ENCODE results near the gene EPS8L3. TPM values are rescaled to one million over a fixed set of nuclear protein-coding genes. Genes with fewer than 3 reads are reported as not detected.
A peak's percentile ranks its signal among the peaks of the same experiment; 100 is the strongest.
"Not testable (repeated sequence)": the region's sequence is repeated elsewhere in the genome, so short reads cannot be mapped to it uniquely, and the experiment has no call there.

The EPS8L3 gene
- total RNA-seq, 1 experiment from 2014 or later, result 0.17 TPM

DNA sequence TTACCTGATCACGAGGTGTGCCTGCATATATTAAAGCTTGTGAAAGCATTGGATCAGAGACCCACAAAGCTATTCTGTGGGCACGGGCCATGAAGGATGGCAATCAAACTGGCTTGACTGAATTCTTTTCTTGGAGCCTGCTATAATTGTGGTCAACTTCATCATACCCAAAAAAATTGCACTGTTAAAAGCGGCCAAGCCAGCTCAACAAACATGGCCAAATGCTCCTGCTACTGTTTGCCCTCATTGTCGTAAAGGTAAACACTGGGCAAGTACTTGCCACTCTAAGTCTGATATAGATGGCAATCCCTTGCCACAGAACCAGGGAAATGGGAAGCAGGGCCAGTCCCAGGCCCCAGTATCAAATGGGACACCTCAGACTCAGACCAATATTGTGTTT is 58.3 kb downstream of the EPS8L3 start (continued):
- TF ChIP-seq, protein P1, sequence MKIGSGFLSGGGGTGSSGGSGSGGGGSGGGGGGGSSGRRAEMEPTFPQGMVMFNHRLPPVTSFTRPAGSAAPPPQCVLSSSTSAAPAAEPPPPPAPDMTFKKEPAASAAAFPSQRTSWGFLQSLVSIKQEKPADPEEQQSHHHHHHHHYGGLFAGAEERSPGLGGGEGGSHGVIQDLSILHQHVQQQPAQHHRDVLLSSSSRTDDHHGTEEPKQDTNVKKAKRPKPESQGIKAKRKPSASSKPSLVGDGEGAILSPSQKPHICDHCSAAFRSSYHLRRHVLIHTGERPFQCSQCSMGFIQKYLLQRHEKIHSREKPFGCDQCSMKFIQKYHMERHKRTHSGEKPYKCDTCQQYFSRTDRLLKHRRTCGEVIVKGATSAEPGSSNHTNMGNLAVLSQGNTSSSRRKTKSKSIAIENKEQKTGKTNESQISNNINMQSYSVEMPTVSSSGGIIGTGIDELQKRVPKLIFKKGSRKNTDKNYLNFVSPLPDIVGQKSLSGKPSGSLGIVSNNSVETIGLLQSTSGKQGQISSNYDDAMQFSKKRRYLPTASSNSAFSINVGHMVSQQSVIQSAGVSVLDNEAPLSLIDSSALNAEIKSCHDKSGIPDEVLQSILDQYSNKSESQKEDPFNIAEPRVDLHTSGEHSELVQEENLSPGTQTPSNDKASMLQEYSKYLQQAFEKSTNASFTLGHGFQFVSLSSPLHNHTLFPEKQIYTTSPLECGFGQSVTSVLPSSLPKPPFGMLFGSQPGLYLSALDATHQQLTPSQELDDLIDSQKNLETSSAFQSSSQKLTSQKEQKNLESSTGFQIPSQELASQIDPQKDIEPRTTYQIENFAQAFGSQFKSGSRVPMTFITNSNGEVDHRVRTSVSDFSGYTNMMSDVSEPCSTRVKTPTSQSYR (CRISPR knock-in tag; IDR thresholded peaks at IDR 0.05), result no peak
- TF ChIP-seq, protein P2, sequence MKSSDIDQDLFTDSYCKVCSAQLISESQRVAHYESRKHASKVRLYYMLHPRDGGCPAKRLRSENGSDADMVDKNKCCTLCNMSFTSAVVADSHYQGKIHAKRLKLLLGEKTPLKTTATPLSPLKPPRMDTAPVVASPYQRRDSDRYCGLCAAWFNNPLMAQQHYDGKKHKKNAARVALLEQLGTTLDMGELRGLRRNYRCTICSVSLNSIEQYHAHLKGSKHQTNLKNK (CRISPR knock-in tag; IDR thresholded peaks at IDR 0.05), result no peak
- no peak for TF ChIP-seq ZNF263 (CRISPR knock-in tag; IDR thresholded peaks at IDR 0.05; ENCODE audit: low read depth)

DNA sequence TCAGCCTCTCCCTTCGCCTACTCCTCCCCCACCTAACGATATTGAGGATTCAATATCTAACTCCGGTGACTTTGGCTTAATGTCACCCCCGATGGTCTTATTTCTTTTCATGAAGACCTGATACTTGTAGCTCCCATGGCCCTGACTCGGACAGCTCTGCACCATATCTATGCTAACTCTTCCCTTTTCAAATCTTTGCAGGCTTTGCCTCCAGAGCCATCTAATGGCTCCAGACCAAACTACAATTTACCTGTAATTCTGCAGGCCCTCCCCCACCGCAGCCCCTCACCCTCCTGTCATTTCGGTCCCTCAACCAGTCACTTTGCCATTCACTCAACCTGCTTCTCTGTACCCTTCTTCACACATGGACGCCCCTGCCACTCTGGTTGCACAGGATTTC is 59.5 kb downstream of the EPS8L3 start:
- CTCF ChIA-PET, result interaction anchor here (0.7 to 2.2 kb wide), 9 partner anchors 36 to 280 kb away, joined by 3 to 31 read pairs (median 4); partner anchors contain the start of gene AHCYL1
- peak; percentile 43 for ATAC-seq
- no peak overlapping the region for H3K4me3 Mint-ChIP-seq
- TF ChIP-seq, protein P3, sequence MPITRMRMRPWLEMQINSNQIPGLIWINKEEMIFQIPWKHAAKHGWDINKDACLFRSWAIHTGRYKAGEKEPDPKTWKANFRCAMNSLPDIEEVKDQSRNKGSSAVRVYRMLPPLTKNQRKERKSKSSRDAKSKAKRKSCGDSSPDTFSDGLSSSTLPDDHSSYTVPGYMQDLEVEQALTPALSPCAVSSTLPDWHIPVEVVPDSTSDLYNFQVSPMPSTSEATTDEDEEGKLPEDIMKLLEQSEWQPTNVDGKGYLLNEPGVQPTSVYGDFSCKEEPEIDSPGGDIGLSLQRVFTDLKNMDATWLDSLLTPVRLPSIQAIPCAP (CRISPR knock-in tag; IDR thresholded peaks at IDR 0.05), result no peak
- TF ChIP-seq ZNF416 (CRISPR knock-in tag; IDR thresholded peaks at IDR 0.05), result no peak
- no peak for TF ChIP-seq NFATC4 (CRISPR knock-in tag; IDR thresholded peaks at IDR 0.05)
- TF ChIP-seq NR2C2 (CRISPR knock-in tag; IDR thresholded peaks at IDR 0.05), result no peak
- TF ChIP-seq, protein P4, sequence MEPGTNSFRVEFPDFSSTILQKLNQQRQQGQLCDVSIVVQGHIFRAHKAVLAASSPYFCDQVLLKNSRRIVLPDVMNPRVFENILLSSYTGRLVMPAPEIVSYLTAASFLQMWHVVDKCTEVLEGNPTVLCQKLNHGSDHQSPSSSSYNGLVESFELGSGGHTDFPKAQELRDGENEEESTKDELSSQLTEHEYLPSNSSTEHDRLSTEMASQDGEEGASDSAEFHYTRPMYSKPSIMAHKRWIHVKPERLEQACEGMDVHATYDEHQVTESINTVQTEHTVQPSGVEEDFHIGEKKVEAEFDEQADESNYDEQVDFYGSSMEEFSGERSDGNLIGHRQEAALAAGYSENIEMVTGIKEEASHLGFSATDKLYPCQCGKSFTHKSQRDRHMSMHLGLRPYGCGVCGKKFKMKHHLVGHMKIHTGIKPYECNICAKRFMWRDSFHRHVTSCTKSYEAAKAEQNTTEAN (CRISPR knock-in tag; IDR thresholded peaks at IDR 0.05), result no peak
- no peak for TF ChIP-seq ETV6 (CRISPR knock-in tag; IDR thresholded peaks at IDR 0.05)
- TF ChIP-seq, protein P5, sequence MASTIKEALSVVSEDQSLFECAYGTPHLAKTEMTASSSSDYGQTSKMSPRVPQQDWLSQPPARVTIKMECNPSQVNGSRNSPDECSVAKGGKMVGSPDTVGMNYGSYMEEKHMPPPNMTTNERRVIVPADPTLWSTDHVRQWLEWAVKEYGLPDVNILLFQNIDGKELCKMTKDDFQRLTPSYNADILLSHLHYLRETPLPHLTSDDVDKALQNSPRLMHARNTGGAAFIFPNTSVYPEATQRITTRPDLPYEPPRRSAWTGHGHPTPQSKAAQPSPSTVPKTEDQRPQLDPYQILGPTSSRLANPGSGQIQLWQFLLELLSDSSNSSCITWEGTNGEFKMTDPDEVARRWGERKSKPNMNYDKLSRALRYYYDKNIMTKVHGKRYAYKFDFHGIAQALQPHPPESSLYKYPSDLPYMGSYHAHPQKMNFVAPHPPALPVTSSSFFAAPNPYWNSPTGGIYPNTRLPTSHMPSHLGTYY (CRISPR knock-in tag; IDR thresholded peaks at IDR 0.05), result no peak
- TF ChIP-seq TEAD4 (CRISPR knock-in tag; IDR thresholded peaks at IDR 0.05), result no peak
- no peak for TF ChIP-seq ZNF138 (CRISPR knock-in tag; conservative IDR thresholded peaks at IDR 0.05)
- no peak for TF ChIP-seq CREM (CRISPR knock-in tag; IDR thresholded peaks at IDR 0.05)
- TF ChIP-seq, protein P6, sequence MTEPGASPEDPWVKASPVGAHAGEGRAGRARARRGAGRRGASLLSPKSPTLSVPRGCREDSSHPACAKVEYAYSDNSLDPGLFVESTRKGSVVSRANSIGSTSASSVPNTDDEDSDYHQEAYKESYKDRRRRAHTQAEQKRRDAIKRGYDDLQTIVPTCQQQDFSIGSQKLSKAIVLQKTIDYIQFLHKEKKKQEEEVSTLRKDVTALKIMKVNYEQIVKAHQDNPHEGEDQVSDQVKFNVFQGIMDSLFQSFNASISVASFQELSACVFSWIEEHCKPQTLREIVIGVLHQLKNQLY (CRISPR knock-in tag; IDR thresholded peaks at IDR 0.05), result no peak
- TF ChIP-seq NFYB (CRISPR knock-in tag; conservative IDR thresholded peaks at IDR 0.05; ENCODE audit: low read depth), result no peak
- no peak for TF ChIP-seq ZNF219 (CRISPR knock-in tag; IDR thresholded peaks at IDR 0.05; ENCODE audit: borderline replicate concordance)
- no peak for TF ChIP-seq HMGA2 (CRISPR knock-in tag; IDR thresholded peaks at IDR 0.05)
- no peak for TF ChIP-seq FOXJ3 (CRISPR knock-in tag; IDR thresholded peaks at IDR 0.05; ENCODE audit: borderline replicate concordance)
- TF ChIP-seq NR1H2 (CRISPR knock-in tag; IDR thresholded peaks at IDR 0.05), result no peak
- TF ChIP-seq ZNF263 (CRISPR knock-in tag; IDR thresholded peaks at IDR 0.05; ENCODE audit: low read depth), result no peak
- TF ChIP-seq, protein P7, sequence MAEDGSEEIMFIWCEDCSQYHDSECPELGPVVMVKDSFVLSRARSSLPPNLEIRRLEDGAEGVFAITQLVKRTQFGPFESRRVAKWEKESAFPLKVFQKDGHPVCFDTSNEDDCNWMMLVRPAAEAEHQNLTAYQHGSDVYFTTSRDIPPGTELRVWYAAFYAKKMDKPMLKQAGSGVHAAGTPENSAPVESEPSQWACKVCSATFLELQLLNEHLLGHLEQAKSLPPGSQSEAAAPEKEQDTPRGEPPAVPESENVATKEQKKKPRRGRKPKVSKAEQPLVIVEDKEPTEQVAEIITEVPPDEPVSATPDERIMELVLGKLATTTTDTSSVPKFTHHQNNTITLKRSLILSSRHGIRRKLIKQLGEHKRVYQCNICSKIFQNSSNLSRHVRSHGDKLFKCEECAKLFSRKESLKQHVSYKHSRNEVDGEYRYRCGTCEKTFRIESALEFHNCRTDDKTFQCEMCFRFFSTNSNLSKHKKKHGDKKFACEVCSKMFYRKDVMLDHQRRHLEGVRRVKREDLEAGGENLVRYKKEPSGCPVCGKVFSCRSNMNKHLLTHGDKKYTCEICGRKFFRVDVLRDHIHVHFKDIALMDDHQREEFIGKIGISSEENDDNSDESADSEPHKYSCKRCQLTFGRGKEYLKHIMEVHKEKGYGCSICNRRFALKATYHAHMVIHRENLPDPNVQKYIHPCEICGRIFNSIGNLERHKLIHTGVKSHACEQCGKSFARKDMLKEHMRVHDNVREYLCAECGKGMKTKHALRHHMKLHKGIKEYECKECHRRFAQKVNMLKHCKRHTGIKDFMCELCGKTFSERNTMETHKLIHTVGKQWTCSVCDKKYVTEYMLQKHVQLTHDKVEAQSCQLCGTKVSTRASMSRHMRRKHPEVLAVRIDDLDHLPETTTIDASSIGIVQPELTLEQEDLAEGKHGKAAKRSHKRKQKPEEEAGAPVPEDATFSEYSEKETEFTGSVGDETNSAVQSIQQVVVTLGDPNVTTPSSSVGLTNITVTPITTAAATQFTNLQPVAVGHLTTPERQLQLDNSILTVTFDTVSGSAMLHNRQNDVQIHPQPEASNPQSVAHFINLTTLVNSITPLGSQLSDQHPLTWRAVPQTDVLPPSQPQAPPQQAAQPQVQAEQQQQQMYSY (CRISPR knock-in tag; IDR thresholded peaks at IDR 0.05), result no peak
- peaks cover 23% of the 10 kb centered on the region for H3K36me3 Mint-ChIP-seq
- POLR2A ChIA-PET, result no interaction called here
- DNase-seq (ENCODE audit: low spot score), result no peak
- H3K4me1 Mint-ChIP-seq, result no peaks in the 10 kb centered on the region
- peaks cover 7% of the 10 kb centered on the region for H3K27me3 Mint-ChIP-seq (ENCODE audit: low read depth)
- H3K9me3 Mint-ChIP-seq, result peaks cover 46% of the 10 kb centered on the region
- H3K27ac Mint-ChIP-seq, result no peak overlapping the region

DNA sequence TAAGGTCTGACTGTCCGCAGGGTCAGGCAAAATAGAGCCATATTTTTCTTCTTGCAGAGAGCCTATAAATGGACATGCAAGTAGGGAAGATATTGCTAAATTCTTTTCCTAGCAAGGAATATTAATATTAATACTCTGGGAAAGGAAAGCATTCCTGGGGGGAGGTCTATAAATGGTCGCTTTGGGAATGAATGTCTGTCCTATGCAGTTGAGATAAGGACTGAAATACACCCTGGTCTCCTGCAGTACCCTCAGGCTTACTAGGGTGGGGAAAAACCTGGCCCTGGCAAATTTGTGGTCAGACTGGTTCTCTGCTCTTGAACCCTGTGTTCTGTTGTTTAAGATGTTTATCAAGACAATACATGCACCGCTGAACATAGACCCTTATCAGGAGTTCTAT is 60.8 kb downstream of the EPS8L3 start:
- Mint-ChIP-seq H3K36me3 (peaks cover 13% of the 10 kb centered on the region), H3K9me3 (peaks cover 34% of the 10 kb centered on the region)
- DNase-seq (ENCODE audit: low spot score); ATAC-seq; H3K4me1 Mint-ChIP-seq; H3K4me3 Mint-ChIP-seq; POLR2A ChIA-PET; CTCF ChIA-PET; H3K27me3 Mint-ChIP-seq (ENCODE audit: low read depth); H3K27ac Mint-ChIP-seq: not testable (repeated sequence)
